GM18873 (cell line): ENCODE measurements around the gene TDRD9.
"Not testable (repeated sequence)": the region's sequence is repeated elsewhere in the genome, so short reads cannot be mapped to it uniquely, and the experiment has no call there.

ENCODE experiments used
- ATAC-seq: cut with Tn5 transposase; IDR thresholded peaks from one replicate; pipeline ENCODE4 v1.9.1; 2021; ENCODE audit warnings: mild to moderate bottlenecking, moderate library complexity, moderate number of reproducible peaks; ENCODE audit not compliant: unreplicated experiment, low FRiP score

The TDRD9 gene

GRCh38 chr14:103916636-103917262, 11.5 kb upstream of the TDRD9 start:
- ATAC-seq: no peak

DNA sequence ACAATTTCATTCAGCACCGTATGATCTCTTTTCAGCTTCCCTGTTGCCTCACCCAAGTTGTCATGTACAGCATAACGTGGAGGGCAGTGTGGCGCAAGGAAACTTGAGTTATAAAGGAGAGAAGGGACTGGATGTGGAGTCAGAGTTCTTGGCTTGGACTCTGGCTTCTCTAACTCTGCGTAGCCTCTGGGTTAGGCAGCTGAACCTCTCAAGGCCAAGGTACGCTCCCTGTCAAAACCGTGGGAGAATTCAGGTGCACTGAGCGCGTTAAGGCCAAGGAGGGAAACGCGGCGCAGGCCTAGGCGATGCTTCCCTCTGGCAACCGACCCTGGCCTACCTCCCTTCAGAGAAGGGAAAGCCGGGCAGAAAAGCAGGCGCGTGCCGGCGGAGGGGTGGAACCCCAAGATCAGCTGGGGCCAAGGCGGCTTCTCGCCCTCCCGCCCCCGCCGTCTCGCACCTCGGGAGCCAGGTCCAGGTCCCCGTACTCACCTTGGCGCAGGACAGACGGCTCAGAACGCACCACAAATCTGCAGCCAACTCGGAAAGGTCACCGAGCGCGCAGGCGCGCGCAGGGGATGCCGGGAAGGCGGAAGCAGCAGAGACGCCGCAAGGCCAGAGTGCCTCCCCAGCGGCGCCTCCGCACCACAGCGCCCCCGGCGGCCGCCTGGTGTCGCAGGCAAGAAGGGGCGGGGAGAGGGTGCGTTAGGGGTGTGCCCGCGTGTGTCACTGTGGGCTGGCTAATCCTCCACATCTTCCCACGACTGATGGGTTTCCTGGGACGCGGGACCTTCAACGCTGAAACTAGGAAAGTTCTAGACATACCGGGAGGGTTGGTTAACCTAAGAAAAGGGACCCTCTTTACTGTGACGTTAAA, 7.0 kb upstream of the TDRD9 start:
- ATAC-seq: peak; percentile 91

DNA sequence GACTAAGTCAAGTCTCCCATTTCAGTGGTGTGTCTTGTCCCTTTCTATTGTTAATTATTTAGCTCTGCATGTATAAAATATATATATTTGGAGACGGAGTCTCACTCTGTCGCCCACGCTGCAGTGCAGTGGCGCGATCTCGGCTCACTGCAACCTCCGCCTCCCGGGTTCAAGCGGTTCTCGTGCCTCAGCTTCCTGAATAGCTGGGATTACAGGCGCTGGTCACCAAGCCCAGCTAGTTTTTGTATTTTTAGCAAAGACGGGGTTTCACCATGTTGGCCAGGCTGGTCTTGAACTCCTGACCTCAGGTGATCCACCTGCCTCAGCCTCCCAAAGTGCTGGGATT, 6.4 kb upstream of the TDRD9 start:
- not testable (repeated sequence) for ATAC-seq

GRCh38 chr14:103923863-103924262, 4.4 kb upstream of the TDRD9 start:
- ATAC-seq: no peak

GRCh38 chr14:103925316-103925715, 2.9 kb upstream of the TDRD9 start:
- no peak for ATAC-seq

GRCh38 chr14:103927566-103927965, 690 bp upstream of the TDRD9 start:
- ATAC-seq: no peak

GRCh38 chr14:103930051-103930604, 1.9 kb downstream of the TDRD9 start:
- ATAC-seq: no peak

DNA sequence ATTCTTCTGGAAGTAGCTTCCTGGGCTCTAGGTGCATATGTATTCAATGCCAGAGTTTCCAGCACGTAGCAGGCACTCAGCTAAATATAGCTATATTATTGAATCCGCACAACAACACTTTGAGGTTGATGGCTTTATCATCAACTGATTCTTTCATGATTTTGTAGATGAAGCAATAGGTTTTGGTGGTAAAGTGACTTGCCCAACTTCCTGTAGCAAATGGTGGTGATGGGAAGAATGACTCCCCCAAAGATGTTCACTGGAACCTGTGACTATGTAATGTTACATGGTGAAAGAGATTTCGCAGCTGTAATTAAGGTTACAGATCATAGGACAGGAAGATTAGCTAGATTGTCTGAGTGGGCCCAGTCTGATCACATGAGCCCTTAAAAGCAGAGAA, 3.2 kb downstream of the TDRD9 start:
- ATAC-seq: no peak

DNA sequence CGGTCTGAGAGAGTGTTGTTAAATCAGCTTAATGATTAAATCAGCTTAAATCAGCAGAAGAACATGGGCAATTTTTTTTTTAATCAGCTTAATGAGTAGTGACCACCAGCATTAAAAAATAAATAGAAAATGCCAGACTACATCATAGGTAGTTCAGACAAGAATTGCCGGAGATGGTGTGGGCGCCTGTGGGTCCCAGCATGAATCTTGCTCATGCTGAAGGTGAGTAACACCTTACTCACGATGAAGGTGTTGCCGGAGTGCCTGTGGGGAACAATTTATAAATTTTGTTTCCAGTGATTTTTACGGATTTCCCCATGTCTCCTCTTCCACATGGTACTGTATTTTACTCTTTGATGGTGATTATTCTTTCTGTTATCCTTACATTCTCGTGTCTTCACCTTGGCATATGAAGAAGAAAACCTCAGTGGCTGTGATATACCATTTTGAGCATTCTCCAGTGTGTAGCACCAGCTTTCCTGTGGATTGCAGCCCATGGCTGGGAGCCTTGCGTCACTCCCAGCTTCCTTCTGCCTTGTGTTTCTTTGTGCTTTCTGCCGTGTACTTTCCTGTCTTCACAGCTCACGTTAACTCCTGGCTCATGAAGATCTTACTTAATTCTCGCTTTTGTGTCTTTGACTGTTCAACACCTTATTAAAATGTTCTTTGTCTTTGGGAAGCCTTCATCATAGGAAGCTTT, 4.7 kb downstream of the TDRD9 start:
- ATAC-seq: no peak

GRCh38 chr14:103935102-103935501, 6.8 kb downstream of the TDRD9 start:
- ATAC-seq: no peak

DNA sequence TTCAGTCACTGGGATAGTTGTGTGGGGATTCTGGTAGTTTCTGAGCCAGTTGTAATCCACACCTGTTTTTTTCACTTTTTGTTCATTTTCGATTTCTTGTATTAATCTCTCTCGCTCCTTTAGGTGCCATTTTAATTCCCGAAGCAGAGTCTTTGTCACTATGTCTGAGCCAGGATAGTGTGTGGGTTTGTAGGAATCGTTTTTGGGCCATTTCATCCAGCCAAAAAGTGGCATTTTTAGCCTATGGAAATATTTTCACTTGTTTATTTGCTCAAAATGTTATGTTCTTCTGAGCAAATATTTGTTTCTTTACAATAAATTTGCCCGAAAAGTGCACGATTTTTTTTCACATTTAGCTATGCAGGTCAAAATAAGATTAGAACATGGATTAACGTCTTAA, 13.2 kb downstream of the TDRD9 start:
- ATAC-seq: no peak

- ATAC-seq: no peak
Measured at GRCh38 chr14:103941973-103942736, 13.9 kb downstream of the TDRD9 start, which contains the start of gene RD3L. TSS of gene RD3L (minus strand) at chr14:103942529. CDS start at chr14:103941695, 834 bp downstream.

DNA sequence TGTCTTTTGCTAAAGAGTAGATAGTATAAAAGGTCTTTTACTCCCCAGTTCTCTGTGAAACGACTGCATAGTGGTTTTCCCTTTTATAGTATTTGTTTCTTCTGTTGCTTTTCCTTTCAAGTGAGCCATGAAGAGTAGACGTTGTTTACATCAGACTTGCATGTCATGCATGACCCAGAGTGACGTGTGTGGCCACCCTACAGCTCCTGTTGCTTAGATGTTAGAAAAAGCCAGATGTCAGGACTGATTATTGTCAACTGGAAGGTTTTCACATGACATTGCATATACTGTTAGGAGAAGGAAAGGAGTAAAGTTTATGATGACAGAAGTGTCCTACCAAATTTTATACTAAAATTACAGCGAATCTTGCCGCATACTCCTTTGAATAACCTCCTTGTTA, 15.4 kb downstream of the TDRD9 start:
- no peak for ATAC-seq

DNA sequence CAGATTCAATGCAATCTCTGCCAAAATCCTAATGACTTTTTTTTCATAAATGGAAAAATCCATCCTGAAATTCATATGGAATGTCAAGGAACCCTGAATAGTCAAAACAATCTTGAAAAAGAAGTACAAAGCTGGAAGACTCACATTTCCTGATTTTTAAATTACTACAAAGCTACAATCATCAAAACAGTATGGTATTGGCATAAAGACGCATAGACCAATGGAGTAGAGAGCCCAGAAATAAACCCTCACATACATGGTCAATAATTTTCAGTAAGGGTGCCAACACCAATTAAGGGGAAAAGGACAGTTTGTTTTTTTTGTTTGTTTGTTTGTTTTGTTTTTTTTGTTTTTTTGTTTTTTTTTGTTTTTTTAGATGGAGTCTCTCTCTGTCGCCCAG, 18.7 kb downstream of the TDRD9 start:
- ATAC-seq: no peak

DNA sequence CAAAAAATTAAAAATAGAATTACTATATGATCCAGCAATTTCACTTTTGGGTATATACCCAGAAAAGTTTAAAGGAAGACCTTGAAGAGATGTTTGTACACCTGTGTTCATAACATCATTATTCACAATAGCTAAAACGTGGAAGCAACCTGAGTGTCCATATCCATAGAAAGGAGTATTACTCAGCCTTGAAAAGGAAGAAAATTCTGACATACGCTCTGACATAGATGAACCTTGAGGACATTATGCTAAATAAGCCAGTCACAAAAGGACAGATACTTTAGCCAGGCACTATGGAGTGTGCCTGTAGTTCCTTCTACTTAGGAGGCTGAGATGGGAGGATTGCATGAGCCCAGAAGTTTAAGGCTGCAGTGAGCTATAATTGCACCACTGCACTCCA, 20.2 kb downstream of the TDRD9 start:
- ATAC-seq: no peak

GRCh38 chr14:103949131-103949790, 21.0 kb downstream of the TDRD9 start:
- ATAC-seq: no peak

- ATAC-seq: no peak
Measured at GRCh38 chr14:103960457-103961055, 32.3 kb downstream of the TDRD9 start.

- ATAC-seq: no peak
Measured at GRCh38 chr14:103961928-103962578, 33.8 kb downstream of the TDRD9 start.

GRCh38 chr14:103966631-103967030, 38.4 kb downstream of the TDRD9 start:
- no peak for ATAC-seq
